SW480 (cell line): Measurements from ENCODE around the gene SARDH.
"Not testable (repeated sequence)": the region's sequence is repeated elsewhere in the genome, so short reads cannot be mapped to it uniquely, and the experiment has no call there.

ENCODE experiments used
- DNase-seq: peaks from one replicate; pipeline ENCODE4 v3.0.0-alpha.2; 2016; ENCODE audit warnings: low spot score

Gene SARDH

GRCh38 chr9:133777068-133777791 is 39.1 kb upstream of the SARDH start:
- no peak for DNase-seq

DNA sequence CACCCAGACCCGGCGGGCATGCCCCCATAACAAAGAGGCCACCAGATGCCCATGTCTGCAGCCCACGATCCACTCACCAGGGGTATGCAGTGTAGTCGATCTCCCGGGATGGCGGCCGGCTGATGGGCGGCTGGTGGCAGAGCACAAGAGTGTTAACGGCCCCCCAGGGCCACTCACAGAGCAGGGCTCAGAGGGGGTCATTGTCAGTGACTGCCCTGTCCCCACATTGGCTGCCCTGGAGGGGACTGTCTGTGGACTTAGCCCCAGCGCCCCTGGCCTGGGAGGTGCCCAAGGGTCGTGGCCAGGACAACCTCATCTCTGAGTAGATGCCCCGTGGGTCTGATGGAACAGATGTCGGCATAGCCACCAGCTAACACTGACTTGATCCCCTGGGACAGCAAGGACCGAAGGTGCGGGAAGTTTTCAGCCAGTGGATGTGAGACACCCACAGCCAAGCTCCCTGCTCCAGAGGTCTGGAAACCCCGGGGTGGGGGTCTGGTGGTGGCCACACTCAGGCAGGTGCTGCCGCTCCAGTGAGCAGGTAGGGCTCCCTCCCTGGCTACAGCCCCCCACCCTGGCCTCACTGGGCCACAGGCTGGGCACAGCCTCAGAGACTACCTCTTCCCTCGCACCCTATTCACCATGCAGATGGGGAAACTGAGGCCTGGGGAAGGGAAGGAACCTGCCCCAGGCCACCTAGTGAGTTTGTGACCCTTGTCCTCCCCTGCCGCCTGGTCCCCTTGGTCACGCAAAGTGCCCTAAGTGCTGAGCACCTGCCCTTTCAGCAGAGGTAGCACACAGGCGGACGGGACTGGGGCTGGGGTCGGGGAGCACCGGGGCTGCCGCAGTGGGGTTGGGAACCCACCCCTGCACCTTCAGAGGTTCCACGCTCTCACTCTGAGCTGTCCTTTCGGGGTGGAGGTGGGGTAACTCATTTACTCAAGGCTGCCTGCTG is 38.1 kb upstream of the SARDH start:
- DNase-seq, result no peak

DNA sequence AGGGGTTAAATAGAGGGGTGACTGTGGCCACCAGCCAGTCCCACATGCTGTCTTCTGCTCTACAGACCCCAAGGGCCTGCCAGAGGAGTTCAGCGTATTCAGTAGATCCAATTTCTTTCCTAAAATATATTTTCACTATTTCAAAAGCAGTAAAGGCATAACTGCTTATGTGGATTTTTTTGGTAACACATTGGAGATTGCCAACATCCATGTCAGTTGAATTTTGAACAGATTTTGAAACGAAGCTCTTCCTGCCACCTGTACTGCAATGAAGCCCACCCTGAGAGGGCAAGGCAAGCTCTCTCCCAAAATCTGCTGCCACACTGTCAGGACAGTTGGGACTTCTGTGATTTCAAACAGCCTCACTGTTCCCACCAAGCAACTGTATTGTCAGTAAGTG is 37.1 kb upstream of the SARDH start:
- no peak for DNase-seq

- no peak for DNase-seq
Observed at GRCh38 chr9:133774799-133775198, 36.6 kb upstream of the SARDH start.

GRCh38 chr9:133773889-133774655 is 35.9 kb upstream of the SARDH start:
- DNase-seq, result no peak

DNA sequence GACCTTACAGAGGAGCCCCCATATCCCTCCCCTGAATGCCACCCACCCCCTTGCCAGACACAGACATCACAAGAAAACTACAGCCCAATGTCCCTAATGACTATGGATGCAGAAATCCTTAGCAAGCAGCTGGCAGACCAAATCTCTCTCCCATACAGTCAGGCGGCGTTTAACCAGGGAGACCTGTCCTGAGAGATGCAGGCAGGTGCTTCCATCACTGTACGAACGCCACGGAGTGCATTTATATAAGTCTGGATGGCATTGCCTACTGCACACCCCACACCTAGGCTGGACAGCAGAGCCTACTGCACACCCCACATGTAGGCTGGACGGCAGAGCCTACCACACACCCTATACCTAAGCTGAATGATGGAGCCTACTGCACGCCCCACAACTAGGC is 34.4 kb upstream of the SARDH start:
- DNase-seq, result no peak

DNA sequence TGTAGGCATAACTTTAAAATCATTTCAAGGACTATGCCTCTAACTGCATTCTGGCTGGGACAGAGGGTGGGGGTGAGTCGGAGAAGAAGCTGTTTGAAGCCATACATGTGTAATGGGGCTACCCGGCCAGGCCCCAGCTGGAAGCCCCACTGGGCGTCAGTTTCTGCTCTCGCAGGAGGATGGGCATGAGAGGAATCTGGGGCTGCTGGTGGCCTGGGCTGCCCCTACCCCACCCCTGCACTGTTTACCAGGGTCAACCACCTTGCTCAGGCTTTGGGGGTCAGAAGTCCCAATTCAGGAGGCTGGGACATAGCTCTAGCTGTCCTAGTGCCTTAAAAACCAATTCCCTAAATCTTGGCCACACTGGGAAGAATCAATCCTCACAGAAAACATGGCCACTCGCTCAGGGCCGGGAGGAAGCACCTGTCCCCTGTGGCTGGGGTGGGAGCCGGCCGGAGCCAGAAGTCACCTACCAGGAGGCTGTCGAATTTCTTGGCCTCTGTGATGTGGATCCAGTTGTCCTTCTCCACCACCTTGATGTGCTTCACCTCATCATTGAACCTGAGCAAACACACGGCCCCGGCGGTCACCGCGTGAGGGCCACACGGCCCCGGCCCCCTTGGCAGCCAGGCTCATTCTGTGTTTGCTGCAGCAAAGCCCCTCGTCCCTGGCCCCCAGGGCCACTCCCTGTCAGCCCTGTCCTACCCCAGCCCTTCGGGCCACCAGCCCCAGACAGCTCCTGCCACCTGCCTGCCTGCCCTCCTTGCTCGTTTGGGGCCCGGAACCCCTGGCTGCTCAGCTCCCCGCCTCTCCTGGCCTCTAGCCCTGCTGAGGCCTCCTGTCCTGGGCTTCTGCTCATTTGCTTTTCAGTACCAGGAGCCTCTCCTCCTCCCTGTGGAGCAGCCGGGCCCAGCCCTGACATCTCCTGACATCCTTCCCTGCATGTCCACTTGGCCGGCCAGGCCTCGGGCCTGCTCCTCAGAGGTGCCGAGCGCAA is 33.6 kb upstream of the SARDH start:
- no peak for DNase-seq

DNA sequence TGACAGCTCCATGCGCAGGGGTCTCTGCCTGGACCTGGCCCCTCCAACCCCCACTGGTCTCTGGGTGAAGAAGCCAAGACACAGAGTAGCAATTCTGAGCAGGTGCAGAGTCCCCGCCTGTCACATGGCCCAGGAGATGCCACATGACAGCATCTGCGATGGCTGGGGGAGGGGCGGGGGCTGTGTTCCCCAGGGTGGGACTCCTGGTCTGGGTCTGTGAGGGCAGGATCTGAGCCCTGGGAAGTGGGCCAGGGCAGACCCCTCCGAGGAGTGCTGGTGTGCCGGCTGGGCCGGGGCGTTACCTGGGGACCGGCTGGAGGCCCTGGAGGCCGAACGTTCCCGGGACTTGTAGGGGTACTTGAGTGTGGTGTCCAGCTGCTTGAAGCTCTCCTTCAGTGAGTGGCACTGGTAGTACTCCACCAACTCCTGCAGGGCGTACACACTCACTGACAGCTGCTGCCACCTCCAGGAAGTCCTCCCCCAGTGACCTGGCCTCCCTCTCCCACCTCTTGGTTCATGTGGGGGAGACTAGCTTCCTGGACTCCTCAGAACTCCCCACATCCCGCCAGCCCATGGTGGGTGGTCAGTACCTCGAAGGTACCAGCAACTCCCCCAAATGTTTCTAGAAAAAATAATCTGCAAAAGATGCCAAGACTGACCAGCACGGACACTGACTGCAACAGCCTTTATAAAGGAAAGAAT is 32.1 kb upstream of the SARDH start:
- DNase-seq, result no peak

- DNase-seq, result no peak
Observed at GRCh38 chr9:133769511-133770075, 31.4 kb upstream of the SARDH start.

DNA sequence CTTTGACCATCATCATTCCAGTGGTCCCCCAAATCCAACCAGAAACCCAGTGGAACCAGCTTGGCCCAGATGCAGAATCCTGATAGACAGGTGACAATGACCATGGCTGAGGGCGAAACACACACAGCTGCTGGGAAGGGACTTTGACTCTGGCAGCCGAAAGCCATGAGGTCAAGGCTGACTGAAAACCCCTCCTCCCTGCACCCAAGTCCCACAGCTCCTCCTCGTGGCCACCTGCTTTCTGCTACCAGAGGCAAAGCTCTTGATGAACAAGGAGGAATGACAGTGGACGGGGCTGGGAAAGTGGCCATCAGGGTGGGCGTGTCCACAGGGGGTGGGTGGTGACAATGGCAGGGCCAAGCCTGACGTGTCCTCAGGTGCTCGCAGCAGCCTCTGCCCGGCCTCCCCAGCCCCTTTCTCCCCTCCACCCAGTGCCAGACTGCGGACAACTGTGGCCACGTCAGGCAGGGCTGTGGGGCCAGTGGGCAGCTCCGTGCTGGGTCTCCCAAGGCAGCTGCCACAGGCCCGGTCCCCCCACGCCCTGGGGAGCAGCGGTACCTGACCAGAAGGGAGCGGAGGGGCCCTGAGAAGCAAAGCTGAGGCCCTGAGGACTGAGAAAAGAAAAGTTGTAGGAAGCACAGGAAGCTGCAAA is 30.8 kb upstream of the SARDH start:
- DNase-seq, result no peak

GRCh38 chr9:133768371-133768858 is 30.3 kb upstream of the SARDH start:
- no peak for DNase-seq

DNA sequence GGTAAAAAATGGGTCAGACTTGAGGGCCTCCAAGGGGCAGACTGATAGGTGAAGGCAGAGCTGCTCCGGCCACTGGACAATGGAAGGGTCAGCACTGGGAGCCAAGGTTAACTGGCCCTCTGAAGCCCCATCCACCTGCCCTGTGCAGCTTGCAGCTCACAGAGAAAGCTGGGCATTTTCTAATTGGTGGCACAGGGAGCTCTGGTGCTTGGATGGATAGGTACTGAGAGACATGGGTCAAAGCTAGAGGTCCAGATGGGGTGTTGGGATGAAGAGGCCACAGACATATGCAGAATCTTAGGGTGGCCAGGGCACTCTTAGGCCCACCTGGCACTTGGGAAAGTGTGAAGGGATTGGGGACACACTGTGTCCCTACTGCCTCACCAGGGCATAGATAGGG is 29.5 kb upstream of the SARDH start:
- no peak for DNase-seq

GRCh38 chr9:133767008-133767407 is 28.9 kb upstream of the SARDH start:
- DNase-seq, result no peak

GRCh38 chr9:133766234-133766633 is 28.1 kb upstream of the SARDH start:
- DNase-seq, result not testable (repeated sequence)

DNA sequence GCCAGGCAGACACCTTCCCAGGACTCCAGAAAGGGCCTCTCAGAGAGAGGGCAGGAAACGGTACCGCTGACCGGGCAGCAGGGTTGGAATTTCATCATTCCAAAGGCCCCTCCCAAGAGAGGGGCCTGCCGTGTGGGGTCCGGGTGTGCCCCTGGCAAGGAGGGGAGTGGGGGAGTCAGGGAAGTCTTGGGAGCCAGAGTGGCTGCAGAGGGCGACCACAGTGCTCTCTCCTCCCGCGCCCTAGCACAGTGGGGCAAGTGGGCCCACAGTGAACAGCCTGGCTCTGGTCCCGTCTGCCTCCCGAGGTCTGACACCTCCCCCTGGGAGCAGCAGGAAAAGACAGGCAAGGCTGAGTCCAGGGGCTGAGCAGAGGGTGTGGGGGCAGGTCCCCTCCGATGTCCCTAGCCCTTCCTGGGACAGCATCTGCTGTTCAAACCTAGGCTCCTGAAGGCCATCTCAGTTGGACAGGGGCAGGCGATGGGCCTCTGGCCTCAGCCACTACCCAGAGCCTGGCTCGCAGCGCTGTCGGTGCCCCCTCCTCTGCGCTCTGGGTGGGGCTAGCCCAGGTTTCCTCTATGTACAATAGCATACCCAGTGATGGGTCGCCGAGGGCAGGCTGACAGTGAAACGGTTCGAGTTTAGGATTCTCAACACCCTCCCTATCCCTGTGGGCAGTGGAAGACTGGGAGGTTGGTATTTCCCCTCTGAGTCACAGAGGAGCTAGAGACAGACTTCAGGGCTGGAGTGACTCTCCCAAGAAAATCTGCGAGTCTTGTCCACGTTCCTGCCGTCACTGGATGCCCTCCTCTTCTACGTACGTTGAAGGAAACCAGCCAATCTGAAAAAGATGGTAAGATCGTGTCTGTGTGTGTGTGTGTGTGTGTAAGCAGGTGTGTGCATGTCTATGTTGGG is 25.4 kb upstream of the SARDH start:
- no peak for DNase-seq

DNA sequence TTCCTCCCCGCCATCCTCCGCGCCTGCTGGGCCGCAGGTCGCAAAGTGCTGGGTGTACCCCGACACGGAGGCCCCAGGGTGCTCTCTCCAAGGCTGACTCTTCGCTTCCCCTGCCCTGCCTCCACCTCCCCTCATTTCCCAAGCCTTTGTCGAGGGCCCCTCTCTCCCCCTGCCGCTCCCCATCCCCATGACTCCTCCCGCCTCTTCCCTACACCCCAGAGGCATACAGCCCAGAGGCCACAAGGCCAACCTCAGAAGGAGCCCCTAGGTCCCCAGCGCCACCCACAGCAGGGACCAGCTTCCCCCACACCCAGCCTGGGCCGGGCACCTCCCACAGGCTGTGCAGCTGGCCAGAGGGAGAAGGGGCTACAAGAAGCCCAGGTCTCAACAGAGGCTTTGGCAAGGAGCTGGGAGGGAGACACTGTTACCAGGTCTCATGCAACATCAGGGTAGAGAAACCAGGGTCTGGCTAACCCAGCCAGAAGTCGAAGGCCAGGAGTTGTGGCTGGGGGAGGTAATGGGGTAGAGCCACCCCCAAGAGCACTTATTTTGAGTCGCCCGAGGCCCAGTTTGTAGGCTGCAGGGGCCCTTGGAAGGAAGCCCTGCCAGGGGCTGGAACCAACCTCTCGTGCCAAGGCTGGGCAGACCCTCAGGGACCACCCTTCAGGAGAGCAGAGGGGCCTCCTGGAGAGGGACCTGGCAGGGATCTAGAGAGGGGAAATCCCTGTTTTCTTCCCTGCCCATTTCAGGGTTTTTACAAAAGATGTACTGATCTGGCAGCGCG is 24.5 kb upstream of the SARDH start:
- no peak for DNase-seq

GRCh38 chr9:133761641-133762248 is 23.6 kb upstream of the SARDH start:
- DNase-seq, result no peak
